HG02884 (cell line): ENCODE data around the gene ABHD16B.

ENCODE experiments used
- ATAC-seq: cut with Tn5 transposase; IDR thresholded peaks from one replicate; pipeline ENCODE4 v1.9.1; 2021; ENCODE audit warnings: mild to moderate bottlenecking, moderate library complexity; ENCODE audit not compliant: unreplicated experiment

Gene ABHD16B

GRCh38 chr20:63892402-63892801 lies 31.1 kb downstream of the ABHD16B start:
- no peak for ATAC-seq

GRCh38 chr20:63893999-63894357 lies 32.7 kb downstream of the ABHD16B start:
- no peak for ATAC-seq

GRCh38 chr20:63894358-63895201 lies 33.3 kb downstream of the ABHD16B start, which contains the start of gene DNAJC5:
Gene DNAJC5, plus strand, starts transcription at chr20:63895126. Its CDS starts 33,220 bp downstream, at chr20:63928346.
- ATAC-seq = peak; percentile 84

GRCh38 chr20:63895202-63895951 lies 34.1 kb downstream of the ABHD16B start:
- no peak for ATAC-seq

- ATAC-seq = no peak
These were observed 34.6 kb downstream of the ABHD16B start for GRCh38 chr20:63895952-63896263.

GRCh38 chr20:63896264-63897105 lies 35.2 kb downstream of the ABHD16B start:
- no peak for ATAC-seq

- no peak for ATAC-seq
These were observed 36.8 kb downstream of the ABHD16B start for GRCh38 chr20:63897978-63898561.

GRCh38 chr20:63898882-63899558 lies 37.7 kb downstream of the ABHD16B start:
- no peak for ATAC-seq

GRCh38 chr20:63900413-63900812 lies 39.1 kb downstream of the ABHD16B start:
- no peak for ATAC-seq

GRCh38 chr20:63903796-63904561 lies 42.7 kb downstream of the ABHD16B start:
- no peak for ATAC-seq

- ATAC-seq = no peak
These were observed 46.8 kb downstream of the ABHD16B start for GRCh38 chr20:63908008-63908682.

- no peak for ATAC-seq
These were observed 49.9 kb downstream of the ABHD16B start for GRCh38 chr20:63911176-63911575.
